H7 (cell line): ENCODE measurements around the gene RPL12. TPM values are rescaled to one million over a fixed set of nuclear protein-coding genes. Genes with fewer than 3 reads are reported as not detected.

Source experiments
- DNase-seq: peaks from one replicate; pipeline ENCODE4 v3.0.0; 2012
- H3K27me3 ChIP-seq: 2 replicates; pipeline ENCODE4 v1.6.0; 2011; ENCODE audit warnings: mild to moderate bottlenecking, low read length; ENCODE audit not compliant: control insufficient read depth, insufficient read depth
- H3K36me3 ChIP-seq: replicated peaks from 2 replicates; pipeline ENCODE4 v1.5.1; 2011; ENCODE audit warnings: low read length; ENCODE audit not compliant: control insufficient read depth, insufficient read depth
- H3K4me3 ChIP-seq: 2 replicates; pipeline ENCODE4 v1.5.1; 2011; ENCODE audit warnings: low read depth, mild to moderate bottlenecking, control low read depth, low read length, moderate library complexity; ENCODE audit not compliant: insufficient read depth
- total RNA-seq: library from RNA; depleted of rRNA; stranded (reverse); fragments of >200 nt; shearing (Covaris generic); gene quantifications from 2 replicates; pipeline ENCODE4 v1.2.3, GENCODE V29; 2014

The RPL12 gene
- total RNA-seq, 1 experiment from 2014 or later, result 2,219 TPM

- no peak overlapping the region for H3K4me3 ChIP-seq
- H3K27me3 ChIP-seq, result no peaks in the 10 kb centered on the region
- H3K36me3 ChIP-seq, result no peaks in the 10 kb centered on the region
- DNase-seq, result no peak
Observed at GRCh38 chr9:127415141-127415540, 36.1 kb downstream of the RPL12 start.

- no peak overlapping the region for H3K4me3 ChIP-seq
- DNase-seq, result no peak
- H3K27me3 ChIP-seq, result no peaks in the 10 kb centered on the region
- H3K36me3 ChIP-seq, result no peaks in the 10 kb centered on the region
Observed at GRCh38 chr9:127411122-127411521, 40.1 kb downstream of the RPL12 start.

GRCh38 chr9:127407492-127407843 is 43.7 kb downstream of the RPL12 start:
- no peaks in the 10 kb centered on the region for H3K27me3 ChIP-seq

GRCh38 chr9:127406799-127407491 is 44.3 kb downstream of the RPL12 start:
- Histone ChIP-seq H3K4me3 (no peak overlapping the region), H3K36me3 (peaks cover 3% of the 10 kb centered on the region), H3K27me3 (no peaks in the 10 kb centered on the region)
- DNase-seq, result no peak

More at GRCh38 chr9:127407492-127407843, 43.7 kb downstream of the RPL12 start:
- peaks cover 3% of the 10 kb centered on the region for H3K36me3 ChIP-seq
- no peak overlapping the region for H3K4me3 ChIP-seq
- no peak for DNase-seq

- Histone ChIP-seq H3K27me3 (no peaks in the 10 kb centered on the region), H3K36me3 (peaks cover 3% of the 10 kb centered on the region), H3K4me3 (no peak overlapping the region)
- DNase-seq, result no peak
Observed at GRCh38 chr9:127405344-127406125, 45.7 kb downstream of the RPL12 start.

- no peak overlapping the region for H3K4me3 ChIP-seq
- no peak for DNase-seq
Observed at GRCh38 chr9:127404631-127405030, 46.6 kb downstream of the RPL12 start.

GRCh38 chr9:127403507-127404192 is 47.6 kb downstream of the RPL12 start:
- Histone ChIP-seq H3K36me3 (peaks cover 6% of the 10 kb centered on the region), H3K27me3 (no peaks in the 10 kb centered on the region), H3K4me3 (no peak overlapping the region)
- DNase-seq, result no peak

More at GRCh38 chr9:127404631-127405030, 46.6 kb downstream of the RPL12 start:
- Histone ChIP-seq H3K36me3 (peaks cover 6% of the 10 kb centered on the region), H3K27me3 (no peaks in the 10 kb centered on the region)

- H3K27me3 ChIP-seq, result peaks cover 5% of the 10 kb centered on the region; the same call in 1 of the 2 replicates
- no peak overlapping the region for H3K4me3 ChIP-seq
- DNase-seq, result no peak
- H3K36me3 ChIP-seq, result peaks cover 6% of the 10 kb centered on the region
Observed at GRCh38 chr9:127402401-127403090, 48.7 kb downstream of the RPL12 start.

GRCh38 chr9:127399736-127400269 is 51.4 kb downstream of the RPL12 start:
- peaks cover 6% of the 10 kb centered on the region for H3K36me3 ChIP-seq
- H3K27me3 ChIP-seq, result peaks cover 6% of the 10 kb centered on the region; the same call in 1 of the 2 replicates
- DNase-seq, result no peak
- H3K4me3 ChIP-seq, result no peak overlapping the region

GRCh38 chr9:127398715-127399400 is 52.3 kb downstream of the RPL12 start:
- H3K4me3 ChIP-seq, result no peak overlapping the region

GRCh38 chr9:127398275-127398647 is 52.9 kb downstream of the RPL12 start:
- Histone ChIP-seq H3K4me3 (peak overlapping the region; percentile 65), H3K36me3 (peaks cover 2% of the 10 kb centered on the region), H3K27me3 (peaks cover 6% of the 10 kb centered on the region; the same call in 1 of the 2 replicates)
- DNase-seq, result no peak

More at GRCh38 chr9:127398715-127399400, 52.3 kb downstream of the RPL12 start:
- H3K36me3 ChIP-seq, result peaks cover 2% of the 10 kb centered on the region
- H3K27me3 ChIP-seq, result peaks cover 6% of the 10 kb centered on the region; the same call in 1 of the 2 replicates
- DNase-seq, result no peak
